ENCODE results near the gene FAXDC2.

Gene FAXDC2

GRCh38 chr5:154831451-154831850 lies 19.0 kb downstream of the FAXDC2 start:
- peaks cover 5% of the 10 kb centered on the region for H3K4me1 Mint-ChIP-seq
- TF ChIP-seq CTCF (IDR thresholded peaks at IDR 0.05) = no peak
- H3K27me3 Mint-ChIP-seq (ENCODE audit: low read depth, poor library complexity) = peaks cover 3% of the 10 kb centered on the region
- H3K4me3 Mint-ChIP-seq = no peak overlapping the region
- no peak for DNase-seq
- H3K36me3 Mint-ChIP-seq (ENCODE audit: low read depth) = peaks cover 40% of the 10 kb centered on the region
- H3K9me3 Mint-ChIP-seq = no peaks in the 10 kb centered on the region
- peak overlapping the region; percentile 71 for H3K27ac Mint-ChIP-seq

GRCh38 chr5:154830596-154830995 lies 19.8 kb downstream of the FAXDC2 start:
- no peak for DNase-seq
- TF ChIP-seq CTCF (IDR thresholded peaks at IDR 0.05) = no peak
- Mint-ChIP-seq H3K4me1 (peaks cover 5% of the 10 kb centered on the region), H3K36me3 (ENCODE audit: low read depth) (peaks cover 46% of the 10 kb centered on the region), H3K9me3 (no peaks in the 10 kb centered on the region), H3K27me3 (ENCODE audit: low read depth, poor library complexity) (peaks cover 3% of the 10 kb centered on the region), H3K4me3 (no peak overlapping the region), H3K27ac (no peak overlapping the region)

GRCh38 chr5:154830219-154830595 lies 20.2 kb downstream of the FAXDC2 start:
- no peak for TF ChIP-seq CTCF (IDR thresholded peaks at IDR 0.05)
- peaks cover 3% of the 10 kb centered on the region for H3K27me3 Mint-ChIP-seq (ENCODE audit: low read depth, poor library complexity)
- no peak overlapping the region for H3K4me3 Mint-ChIP-seq
- H3K4me1 Mint-ChIP-seq = peaks cover 5% of the 10 kb centered on the region
- no peaks in the 10 kb centered on the region for H3K9me3 Mint-ChIP-seq
- DNase-seq = no peak
- no peak overlapping the region for H3K27ac Mint-ChIP-seq
- H3K36me3 Mint-ChIP-seq (ENCODE audit: low read depth) = peaks cover 49% of the 10 kb centered on the region

GRCh38 chr5:154829589-154830218 lies 20.7 kb downstream of the FAXDC2 start:
- H3K4me3 Mint-ChIP-seq = no peak overlapping the region
- H3K36me3 Mint-ChIP-seq (ENCODE audit: low read depth) = peaks cover 49% of the 10 kb centered on the region
- H3K27ac Mint-ChIP-seq = no peak overlapping the region
- TF ChIP-seq CTCF (IDR thresholded peaks at IDR 0.05) = no peak
- H3K27me3 Mint-ChIP-seq (ENCODE audit: low read depth, poor library complexity) = peaks cover 3% of the 10 kb centered on the region
- H3K4me1 Mint-ChIP-seq = peaks cover 3% of the 10 kb centered on the region
- DNase-seq = no peak
- no peaks in the 10 kb centered on the region for H3K9me3 Mint-ChIP-seq

- Mint-ChIP-seq H3K36me3 (ENCODE audit: low read depth) (peaks cover 49% of the 10 kb centered on the region), H3K4me3 (no peak overlapping the region), H3K27ac (no peak overlapping the region), H3K4me1 (no peaks in the 10 kb centered on the region), H3K9me3 (no peaks in the 10 kb centered on the region), H3K27me3 (ENCODE audit: low read depth, poor library complexity) (peaks cover 3% of the 10 kb centered on the region)
- no peak for DNase-seq
- TF ChIP-seq CTCF (IDR thresholded peaks at IDR 0.05) = no peak
Observed at GRCh38 chr5:154829181-154829588, 21.2 kb downstream of the FAXDC2 start.

- Mint-ChIP-seq H3K27ac (no peak overlapping the region), H3K36me3 (ENCODE audit: low read depth) (peaks cover 62% of the 10 kb centered on the region), H3K27me3 (ENCODE audit: low read depth, poor library complexity) (peaks cover 3% of the 10 kb centered on the region), H3K4me1 (peaks cover 6% of the 10 kb centered on the region), H3K4me3 (no peak overlapping the region), H3K9me3 (no peaks in the 10 kb centered on the region)
- no peak for DNase-seq
- TF ChIP-seq CTCF (IDR thresholded peaks at IDR 0.05) = no peak
Observed at GRCh38 chr5:154824070-154824469, 26.3 kb downstream of the FAXDC2 start.
